NCI-H82 (cell line): ENCODE data around the gene RIPK4.
A peak's percentile ranks its signal among the peaks of the same experiment; 100 is the strongest.

ENCODE experiments used
- DNase-seq: peaks from one replicate; lab custom pipeline; 2025; lab: John Stamatoyannopoulos, UW

RIPK4 gene

DNA sequence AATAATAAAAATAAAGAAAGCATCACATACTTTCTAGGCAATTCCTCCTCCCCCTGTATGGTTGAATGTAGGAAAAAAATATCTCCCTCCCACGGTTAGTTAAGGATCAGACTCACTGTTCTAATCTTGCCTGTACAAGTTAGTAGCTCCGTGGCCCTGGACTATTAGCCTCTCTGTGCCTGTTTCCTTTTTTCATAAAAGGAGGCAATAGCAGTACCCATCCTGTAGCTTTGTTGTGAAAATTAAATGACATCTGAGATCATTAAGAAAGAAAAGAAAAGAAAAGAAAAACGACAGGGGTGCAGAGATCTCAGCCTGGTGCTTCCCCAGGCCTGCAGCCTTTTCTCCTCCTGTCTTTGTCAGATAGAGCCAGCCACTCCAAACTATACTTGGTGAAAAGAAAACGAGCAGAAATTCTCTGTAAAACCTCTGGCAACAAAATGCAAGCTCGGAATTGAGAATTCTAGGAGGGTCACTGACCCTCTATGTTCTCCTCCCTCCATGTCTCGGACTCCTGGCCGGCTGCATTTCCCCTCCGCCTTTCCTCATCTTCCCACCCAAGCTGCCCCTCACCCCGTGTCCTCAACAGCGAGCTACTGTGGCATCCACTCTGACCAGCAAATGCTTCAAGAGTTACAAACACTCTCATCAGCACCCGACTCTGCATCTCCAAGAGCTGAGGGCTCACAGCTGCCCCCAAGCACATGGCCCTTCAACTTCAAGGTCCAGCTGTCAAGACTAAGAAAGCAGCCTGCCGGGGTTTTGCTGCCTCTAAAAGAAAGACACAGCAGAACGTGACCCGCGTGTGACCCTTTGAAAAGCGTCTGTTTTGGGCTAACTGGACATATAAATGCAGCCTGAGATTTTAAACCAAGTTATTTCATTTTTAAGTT is 13.6 kb downstream of the RIPK4 start:
- DNase-seq: no peak

DNA sequence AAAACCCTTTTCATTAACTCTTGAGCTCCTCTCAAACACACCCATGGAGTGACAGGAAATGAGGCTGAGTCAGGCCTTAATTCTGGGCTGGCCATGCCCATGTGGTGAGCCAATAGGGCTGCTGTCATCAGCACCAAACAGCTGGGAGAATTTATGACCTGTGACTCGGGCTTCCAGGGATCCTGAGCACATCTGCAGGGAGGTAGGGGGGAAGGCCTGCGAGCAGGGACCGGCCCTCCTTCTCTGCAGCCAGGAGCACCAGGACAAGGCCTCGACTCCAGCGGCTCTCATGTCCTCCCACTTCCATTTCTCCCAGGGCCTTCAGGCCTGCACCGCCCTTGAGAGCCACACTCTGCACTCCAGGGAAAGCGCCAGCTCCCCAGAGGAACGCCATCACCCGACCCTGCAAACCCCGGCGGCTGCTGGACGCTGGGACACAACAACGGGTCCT is 14.6 kb downstream of the RIPK4 start:
- peak; percentile 5 for DNase-seq

DNA sequence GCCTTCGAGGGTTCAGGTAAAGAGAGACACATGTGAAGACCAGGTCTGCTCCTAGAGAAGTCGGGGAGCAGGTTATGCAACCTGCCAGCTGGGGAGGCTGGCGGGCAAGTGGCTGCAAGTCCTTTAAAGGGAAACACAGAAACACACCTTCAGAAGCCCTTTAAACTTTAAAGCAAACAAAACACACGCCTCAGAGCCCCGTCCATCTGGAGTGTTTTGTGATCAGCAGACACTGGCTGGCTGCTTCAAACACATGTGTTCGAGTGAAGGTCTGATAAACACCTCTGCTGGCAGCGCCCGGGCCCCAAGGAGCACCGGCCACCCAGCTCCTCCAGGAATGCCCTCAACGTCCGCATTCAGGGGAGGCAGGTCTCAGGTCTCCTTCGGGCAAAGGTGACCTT is 15.2 kb downstream of the RIPK4 start:
- peak; percentile 27 for DNase-seq

DNA sequence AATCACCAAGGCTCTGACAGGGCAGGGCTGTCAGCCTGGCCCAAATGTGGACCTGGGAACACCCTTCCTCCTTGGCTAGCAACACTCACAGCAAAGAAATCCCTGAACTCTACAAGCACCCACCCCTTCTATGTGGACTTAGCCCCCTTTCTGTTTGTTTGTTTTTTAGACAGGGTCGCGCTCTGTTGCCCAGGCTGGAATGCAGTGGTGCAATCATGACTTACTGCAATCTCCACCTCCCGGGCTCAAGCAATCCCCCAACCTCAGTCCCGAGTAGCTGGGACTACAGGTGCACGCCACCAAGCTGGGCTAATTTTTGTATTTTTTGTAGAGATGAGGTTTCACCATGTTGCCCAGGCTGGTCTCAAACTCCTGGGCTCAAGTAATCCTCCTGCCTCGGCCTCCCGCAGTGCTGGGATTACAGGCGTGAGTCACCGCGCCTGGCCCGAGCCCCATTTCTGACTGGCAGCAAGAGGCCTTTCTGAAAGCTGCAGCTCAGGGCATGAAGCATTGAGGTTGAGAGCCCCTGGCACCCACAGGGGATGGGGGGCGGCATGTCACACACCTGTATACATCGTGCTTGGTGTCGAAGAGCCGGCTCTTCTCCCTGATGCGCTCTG is 16.2 kb downstream of the RIPK4 start:
- no peak for DNase-seq

DNA sequence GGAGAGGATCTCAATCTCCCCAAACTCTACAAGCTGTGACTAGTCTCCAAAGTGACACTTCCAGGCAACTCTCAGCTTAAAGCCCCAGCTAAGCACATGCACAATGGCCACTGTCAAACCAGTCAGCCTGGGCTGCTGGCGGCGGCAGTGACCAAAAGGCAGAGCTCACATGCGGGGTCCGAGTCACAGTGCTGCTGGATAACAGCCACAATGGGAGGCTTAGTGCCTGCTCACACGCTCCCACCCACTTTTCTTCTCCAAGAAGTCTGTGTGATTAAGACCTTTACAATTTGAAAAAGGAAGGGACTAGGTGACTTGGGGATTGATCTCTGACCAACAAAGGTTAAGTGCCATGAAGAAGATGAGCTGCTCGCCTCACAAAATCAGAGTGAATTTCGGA is 16.8 kb downstream of the RIPK4 start:
- no peak for DNase-seq

DNA sequence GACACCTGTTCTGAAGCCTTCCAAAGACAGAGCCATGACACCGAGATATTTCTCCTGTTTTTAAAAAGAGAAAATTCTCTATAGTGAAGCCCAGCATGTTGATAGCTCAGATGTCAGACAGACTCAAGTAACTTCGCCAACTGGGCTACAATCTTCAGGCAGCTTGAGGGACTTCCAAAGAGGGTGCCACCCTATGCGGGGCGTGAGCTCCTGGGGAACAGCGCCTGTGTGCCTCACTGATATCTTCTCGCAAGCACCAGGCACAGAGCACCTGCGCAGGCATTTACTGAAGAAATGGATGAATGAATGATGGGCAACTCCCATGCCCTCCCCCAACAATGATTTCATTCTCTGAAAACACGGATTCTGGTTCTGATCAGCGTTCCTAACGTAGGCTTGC is 17.6 kb downstream of the RIPK4 start:
- DNase-seq: no peak

DNA sequence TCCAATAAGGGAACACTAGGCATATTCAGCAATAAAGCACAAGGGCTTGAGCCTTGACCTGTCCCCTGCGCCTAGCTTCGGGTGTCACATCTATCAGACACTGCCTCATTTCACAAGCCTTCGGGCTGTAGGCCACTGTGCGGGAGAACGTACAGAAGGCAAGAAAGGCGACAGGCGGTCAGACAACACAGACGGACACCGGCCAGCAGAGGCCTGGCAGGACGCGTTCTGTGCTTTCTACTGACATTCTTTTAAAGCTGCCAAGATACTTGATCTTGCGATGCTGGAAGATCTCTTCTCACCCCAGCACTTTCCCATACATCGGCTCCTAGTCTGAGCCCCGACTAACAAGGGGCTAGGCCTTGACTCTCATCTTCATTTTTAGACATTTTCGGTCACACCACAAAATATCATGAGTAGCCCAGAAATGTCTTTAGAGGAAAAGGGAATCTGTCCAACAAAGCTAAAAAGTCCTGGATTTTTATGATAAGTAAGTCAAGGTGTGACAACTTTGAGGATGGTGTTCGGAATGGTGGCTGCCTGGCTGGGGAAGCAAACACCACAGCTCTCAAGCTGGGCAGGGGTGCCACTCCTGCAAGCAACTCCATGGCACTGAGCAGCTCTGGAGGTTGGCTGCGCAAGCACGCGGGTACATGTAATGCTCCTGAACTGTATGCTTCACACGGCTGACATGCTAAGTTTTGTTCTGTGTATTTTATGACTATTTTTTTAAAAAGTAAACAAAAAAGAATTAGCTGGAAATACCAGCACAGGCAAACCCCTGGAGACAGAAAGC is 18.7 kb downstream of the RIPK4 start:
- no peak for DNase-seq

DNA sequence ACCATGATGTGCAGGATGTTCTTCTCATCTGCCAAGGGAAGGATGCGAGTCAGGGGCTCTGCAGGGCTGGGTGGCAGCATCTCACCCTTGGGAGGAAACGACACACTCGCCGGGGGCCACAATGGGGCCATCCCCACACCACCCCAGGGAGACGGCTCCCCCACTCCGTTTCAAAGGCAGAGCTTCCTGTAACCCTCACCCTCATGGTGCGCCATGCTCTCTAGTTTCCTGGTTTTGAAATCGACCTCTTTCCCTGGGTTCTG is 20.2 kb downstream of the RIPK4 start:
- no peak for DNase-seq

DNA sequence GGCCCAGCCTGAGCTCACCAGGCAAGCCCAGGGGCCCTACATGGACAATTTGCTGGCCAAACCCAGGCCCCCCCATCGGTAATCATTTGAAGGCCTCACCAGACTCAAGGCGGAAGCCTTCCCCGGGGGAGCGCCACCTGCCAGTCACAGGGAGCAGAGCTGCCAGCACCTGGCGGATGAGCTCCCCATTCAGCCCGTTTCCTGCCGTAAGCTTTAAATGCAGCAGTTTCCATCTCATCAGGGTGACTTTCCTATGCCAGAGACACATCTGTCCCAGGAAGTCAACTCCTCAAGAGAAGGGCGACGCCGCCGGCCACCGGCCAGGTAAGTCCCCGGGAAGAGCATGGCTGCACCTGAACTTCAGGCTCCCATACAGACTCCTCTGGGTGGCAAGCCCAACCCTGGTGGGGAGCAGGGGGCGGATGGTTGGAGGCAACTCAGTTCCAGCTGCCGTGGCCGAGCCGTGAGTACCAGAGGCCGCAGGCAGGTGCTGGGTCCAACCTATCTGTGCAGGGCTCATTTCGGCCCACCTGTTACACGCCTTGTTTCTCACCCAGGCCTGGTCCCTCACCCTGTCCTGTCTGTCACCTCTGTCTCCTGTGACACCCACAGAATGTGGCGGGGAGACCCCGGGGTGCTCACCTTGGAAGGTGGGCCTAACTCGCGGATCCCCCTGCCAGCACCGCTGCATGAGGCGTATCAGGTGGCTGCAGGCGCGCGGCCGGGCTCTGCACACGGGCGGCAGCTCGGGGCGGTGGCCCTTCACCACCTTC is 20.7 kb downstream of the RIPK4 start:
- DNase-seq: no peak

DNA sequence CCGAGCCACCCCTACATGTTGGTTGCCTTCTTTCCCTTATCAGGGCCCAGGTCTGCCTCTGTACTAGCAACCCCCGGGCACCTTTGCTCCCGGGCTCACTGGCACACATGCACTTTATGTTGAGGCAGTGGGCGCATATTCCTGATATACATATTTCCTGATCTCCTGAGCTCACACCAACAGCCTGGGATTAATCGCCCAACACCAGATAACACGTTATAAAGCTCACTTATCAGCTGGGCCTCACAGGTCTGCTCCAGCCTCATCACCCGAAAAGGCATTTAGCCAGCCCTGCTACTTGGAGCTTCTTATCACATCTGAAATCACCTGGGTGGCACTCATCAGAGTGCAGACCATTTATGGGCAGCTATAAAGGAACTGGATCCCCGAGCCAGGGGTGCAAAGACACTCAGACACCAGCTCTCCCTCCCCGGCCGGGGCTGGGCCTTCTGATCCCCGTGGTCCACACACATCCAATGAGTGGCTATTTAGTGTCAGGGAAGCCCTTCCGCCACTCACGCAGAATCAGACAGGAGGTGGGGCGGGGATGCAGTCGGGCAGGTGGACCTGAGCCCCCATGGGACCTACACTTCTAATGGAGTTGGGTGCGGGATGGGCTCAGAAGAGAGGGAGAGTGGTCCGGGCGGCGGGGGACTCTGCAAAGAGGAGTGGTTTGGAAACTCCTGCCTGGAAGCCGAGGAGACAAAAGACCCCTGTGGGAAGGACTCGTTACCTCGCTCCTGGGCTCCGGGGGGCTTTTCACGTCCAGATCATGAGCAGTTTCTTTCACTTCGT is 21.6 kb downstream of the RIPK4 start:
- DNase-seq: no peak

DNA sequence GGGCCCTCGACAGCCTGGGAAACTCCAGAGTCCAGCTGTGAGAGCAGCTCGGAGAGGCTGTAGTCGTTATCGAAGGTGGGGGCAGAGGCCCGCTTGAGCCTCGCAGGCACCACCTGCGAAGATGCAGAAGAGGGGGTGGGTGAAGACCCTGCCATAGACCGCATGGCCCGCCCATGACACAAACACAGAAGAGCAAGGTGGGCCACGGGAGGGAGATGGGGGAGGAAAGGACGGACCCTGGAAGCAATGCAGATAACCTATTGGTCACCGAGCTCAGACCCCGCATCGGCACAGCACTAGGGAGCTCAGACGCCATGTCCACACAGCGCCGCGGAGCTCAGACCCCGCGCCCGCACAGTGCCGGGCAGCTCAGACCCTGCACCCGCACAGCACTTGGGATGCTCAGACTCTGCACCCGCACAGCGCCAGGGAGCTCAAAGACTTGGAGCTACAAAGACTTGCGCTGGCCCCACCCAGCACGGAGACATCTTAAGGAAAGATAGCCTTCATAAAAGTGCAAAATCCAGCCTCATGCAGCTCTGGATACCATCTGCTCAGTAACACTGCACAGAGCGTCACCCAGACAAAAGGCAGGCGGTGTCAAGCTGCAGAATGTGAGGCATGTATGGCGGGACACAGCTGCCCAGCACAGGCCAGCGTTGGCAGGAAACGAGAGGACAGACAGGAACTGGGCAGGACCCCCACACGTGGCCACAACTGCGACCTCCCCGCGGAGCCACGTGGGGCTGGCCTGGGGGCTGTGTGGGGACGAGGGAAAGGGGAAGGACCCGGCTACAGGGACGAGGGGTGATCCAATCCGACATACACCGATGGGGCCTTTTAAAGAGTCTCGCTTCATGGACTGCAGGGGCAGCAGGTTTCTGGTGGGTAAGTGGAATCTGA is 22.6 kb downstream of the RIPK4 start:
- DNase-seq: no peak

DNA sequence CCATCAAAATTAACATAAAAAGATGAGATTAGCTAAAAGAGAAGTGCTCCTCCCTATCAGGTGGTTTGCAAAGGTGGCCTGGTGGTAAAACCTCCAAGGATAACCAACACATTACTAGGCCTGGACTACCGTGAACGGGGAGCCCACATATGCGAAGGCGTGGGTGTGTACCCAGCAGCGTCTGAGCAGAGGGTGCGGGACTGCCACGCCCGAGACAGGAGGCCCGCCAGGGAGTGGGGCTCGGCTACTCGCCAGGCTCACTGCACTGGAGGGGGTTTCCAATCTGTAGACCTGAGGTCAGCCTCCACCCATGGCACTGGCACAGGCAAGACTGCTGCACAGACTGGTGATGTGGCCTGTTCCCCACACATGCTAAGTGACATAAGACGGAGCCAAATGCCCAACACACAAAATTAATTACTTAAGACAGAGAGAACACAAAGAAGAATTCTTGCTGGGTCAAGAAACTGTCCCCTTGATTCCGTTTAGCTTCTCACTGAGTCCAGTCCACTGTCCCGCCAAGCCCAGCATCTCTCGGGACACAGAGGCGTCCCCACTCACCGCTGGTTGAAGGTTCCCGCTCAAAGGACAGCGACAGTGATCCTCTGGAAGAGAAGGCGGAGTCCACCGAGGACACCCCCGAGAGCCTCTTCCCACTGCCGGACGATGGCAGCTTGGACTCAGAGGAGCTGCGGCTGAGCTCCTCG is 23.4 kb downstream of the RIPK4 start:
- DNase-seq: no peak

DNA sequence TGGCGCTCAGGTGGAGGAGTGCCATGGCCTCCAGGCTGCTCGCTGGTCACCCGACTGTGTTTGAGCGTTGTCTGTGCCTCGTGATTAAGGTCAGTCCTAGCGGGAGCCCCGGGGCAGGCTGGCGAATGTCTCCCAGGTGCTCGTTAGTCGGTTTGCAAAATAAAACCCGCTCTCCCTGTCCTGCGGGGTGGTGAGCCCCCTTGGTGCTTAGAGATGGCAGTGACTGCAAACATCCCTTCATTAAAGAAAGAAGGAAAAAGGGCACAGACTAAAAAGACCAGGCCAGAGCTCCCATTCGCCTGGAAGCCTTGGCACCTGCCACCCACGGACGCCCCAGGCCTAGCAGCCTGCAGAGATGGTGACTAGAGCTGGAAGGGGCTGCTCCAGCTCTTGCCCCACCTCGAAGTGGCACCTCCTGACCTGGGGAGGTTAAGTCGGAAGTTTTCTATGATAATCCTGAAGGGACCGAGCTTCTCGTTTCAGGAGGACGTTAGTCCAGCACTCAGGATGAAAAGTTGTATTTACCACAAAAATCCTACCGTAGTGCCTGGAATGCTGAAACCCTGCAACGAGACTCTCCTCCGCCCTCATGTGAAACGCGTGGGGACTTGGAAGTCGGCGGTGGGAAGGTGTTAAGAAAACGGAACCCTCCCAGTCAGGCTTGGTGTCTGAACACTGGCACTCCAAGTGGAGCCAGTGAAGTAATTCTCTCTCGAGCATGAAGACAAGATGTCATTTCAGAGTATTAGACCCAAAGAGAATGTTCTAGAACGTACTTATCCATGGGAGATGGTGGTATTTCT is 24.6 kb downstream of the RIPK4 start:
- DNase-seq: no peak

DNA sequence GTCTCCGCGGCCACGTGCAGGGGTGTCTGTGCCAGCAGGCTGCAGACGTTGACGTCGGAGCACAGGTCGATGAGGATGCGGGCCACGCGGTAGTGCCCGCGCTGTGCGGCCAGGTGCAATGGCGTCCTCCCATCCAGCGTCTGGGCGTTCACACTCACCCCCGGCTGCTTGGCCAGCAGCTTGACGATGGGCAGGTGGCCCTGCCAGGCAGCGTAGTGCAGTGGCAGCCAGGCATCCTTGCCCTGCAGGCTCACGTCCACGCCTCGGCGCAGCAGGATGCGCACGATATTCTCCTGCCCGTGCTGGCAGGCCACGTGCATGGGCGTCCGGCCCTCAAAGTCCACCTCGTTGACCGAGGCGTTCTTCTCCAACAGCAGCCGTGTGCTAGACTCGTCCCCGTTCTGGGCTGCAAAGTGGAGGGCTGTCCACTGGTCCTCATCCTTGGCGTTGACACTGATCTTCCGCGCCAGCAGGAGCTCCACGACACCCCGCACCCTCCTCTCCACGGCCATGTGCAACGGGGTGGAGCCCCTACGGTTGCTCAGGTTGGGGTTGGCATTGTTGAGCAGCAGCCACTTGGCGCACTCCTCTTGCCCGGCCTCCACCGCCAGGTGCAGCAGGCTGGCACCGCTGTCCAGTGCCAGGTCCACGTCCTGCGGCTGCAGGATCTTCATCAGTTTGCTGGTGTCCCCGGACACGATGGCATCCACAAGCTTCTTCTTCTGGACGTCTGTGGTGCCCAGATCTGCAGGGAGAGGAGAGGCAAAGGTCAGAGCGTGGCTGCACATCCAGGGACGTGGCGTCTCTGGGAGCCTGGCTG is 25.4 kb downstream of the RIPK4 start:
- no peak for DNase-seq

DNA sequence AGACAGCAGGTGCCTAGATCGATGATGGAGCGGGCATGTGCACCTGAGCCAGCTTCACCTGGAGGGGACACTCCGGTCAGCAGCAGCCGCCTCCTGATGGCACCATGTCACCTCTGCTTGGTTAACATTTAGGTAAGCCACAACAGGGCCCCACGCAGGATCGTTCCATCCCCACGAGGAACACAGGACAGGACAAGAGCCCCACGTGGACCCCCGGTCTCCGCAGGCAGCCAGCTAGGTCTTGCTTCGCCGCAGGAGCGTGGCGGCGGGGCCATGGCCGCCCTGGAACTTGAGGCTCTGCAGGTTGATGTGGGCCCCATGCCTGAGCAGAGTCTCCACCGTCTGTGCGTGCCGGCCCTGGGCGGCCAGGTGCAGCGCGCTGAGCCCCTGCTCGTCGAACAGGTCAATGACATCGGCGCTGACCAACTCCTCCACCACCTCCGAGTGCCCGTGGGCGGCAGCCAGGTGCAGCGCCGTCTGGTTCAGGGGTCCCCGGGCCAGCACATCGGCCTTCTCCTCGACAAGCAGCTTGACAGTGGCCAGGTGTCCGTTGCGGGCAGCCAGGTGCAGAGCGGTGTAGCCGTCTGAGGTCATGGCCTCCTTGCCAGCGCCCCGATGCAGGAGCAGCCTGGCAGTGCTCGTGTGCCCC is 26.1 kb downstream of the RIPK4 start:
- no peak for DNase-seq

DNA sequence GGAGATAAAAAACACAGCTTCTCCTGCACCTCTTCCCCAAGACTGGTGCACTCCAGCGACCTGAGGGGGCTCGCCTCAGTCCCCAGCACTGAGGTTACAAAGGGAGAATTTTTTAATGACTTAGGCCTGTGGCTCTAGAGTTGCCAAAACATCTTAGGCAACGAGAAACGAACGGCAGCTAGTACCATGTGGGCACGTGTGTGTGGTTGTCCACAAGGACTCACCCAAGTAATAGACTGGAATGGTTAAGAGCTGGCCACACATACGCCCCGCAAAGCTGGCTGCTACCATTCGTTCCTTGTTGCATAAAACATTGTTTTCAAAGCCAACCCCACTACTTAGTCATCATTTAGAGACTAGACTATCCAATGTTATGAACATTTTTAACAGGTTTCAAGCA is 26.9 kb downstream of the RIPK4 start:
- no peak for DNase-seq

DNA sequence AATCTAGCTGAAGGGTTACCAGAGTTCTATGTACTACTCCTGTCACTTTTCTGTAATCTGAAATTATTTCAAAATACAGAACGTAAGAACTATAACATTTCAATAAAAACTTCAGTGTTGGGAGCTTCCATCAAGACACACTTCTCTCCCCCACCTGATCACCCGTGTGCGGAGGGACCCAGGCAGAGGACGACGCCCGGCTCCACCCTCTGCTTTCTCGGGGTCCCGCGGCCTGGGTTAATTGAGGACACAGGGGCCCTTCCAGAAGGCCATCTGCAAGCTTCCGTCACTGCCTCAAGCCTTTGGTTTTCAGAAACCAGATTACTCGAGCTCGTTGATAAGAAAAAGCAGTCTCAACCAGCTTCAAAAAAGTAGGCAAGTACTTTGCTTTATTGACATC is 27.8 kb downstream of the RIPK4 start:
- no peak for DNase-seq
